GM19468 (cell line): Measurements from ENCODE around the gene SFXN1.
A peak's percentile ranks its signal among the peaks of the same experiment; 100 is the strongest.
"Not testable (repeated sequence)": the region's sequence is repeated elsewhere in the genome, so short reads cannot be mapped to it uniquely, and the experiment has no call there.

Source experiments
- ATAC-seq: cut with Tn5 transposase; IDR thresholded peaks from one replicate; pipeline ENCODE4 v1.9.1; 2021; ENCODE audit warnings: mild to moderate bottlenecking, moderate library complexity, moderate number of reproducible peaks; ENCODE audit not compliant: unreplicated experiment; ENCODE audit errors: extremely low read depth

SFXN1 gene

DNA sequence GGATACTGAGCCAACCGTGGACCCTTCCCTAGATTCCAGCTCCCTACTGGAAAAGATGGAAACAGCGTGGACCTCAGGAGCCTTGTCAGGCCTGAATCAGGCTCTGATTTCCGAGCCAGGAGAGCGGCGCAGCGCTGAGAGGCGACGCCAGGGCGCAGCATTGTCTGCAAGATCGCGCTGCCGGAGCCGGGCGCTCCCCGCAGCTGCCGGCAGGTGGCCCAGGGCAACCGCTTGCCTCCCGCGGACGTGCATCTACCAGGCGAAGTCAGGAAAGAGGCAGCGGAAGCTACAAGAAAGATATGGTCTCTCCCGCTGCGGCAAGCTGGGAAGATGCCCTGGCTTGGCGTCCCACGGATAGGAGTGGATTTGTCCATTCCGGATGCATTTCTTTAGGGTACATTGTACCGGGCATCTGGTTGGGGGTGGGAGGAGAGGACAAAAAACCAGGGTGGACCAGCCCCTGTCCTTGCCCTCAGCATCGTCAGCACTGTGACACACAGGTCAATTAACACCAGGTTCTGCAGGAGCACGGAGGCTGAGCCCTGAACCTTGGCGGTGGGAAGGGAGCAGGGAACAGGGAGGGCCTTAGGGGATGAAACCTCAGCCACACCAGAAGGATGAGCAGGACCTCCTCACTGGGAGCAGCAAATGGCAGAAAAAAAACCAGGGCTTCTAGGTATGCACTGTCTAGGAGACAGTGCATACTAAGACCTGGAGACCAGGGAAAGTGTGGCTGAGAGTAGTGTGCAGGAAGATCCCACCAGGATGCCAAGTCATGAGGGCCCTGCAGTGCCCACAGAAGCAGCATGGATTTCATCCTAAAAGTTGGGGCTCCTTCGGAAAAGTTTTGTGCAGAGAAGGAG, 55.9 kb downstream of the SFXN1 start:
- peak; percentile 96 for ATAC-seq

DNA sequence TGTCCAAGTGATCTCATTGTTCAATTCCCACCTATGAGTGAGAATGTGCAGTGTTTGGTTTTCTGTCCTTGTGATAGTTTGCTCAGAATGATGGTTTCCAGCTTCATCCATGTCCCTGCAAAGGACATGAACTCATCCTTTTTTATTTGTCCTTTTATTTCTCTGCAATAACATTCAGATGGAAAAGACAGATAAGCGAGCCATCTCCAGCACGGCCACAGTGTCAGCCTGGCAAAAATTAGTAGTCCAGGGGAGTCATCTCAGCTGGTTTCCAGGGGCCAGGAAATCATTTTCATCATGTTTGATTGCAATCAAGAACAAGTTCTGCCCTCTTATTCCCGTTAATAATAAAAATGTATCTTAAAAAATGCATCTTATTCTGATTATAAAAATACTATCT, 57.0 kb downstream of the SFXN1 start:
- not testable (repeated sequence) for ATAC-seq

DNA sequence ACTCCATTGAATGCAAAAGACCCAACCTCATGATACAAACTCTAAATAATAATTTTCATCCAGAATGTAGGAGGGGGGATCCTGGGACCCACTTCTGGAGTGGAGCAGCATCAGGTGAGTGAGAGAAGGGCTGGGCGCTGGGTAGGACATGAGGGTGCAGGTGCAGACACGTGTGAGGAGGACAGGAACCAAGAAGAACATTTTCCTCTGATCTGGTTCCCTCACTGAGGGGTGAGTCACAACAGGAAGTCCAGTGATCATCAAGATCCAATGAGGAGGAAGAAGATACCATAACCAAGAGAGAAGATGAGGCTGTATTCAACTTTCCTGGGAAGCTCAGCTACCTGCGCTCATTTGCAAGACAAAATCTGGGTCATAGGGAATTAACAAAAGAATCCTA, 57.4 kb downstream of the SFXN1 start:
- ATAC-seq: no peak

GRCh38 chr5:175538576-175538975, 60.2 kb downstream of the SFXN1 start:
- ATAC-seq: no peak

DNA sequence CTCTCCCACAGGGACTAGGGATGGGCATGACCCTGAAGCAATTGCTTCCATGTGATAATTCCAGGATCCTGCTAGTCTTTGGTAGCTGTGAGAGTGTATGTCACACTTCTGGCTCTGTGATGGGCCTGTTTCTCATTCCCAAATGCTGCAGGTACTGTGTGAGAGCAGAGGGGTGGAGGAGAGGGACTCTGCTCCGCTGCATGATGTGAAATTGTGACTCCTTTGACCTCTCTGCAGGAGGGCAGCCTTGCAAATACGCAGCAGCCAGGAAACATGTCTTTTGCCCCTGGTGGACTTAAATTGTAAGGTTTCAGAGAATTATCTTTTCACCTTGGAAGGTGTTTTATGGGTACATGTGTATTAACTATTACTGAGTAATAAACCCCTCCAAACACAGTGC, 61.6 kb downstream of the SFXN1 start:
- ATAC-seq: no peak

GRCh38 chr5:175541264-175541663, 62.9 kb downstream of the SFXN1 start:
- ATAC-seq: no peak

DNA sequence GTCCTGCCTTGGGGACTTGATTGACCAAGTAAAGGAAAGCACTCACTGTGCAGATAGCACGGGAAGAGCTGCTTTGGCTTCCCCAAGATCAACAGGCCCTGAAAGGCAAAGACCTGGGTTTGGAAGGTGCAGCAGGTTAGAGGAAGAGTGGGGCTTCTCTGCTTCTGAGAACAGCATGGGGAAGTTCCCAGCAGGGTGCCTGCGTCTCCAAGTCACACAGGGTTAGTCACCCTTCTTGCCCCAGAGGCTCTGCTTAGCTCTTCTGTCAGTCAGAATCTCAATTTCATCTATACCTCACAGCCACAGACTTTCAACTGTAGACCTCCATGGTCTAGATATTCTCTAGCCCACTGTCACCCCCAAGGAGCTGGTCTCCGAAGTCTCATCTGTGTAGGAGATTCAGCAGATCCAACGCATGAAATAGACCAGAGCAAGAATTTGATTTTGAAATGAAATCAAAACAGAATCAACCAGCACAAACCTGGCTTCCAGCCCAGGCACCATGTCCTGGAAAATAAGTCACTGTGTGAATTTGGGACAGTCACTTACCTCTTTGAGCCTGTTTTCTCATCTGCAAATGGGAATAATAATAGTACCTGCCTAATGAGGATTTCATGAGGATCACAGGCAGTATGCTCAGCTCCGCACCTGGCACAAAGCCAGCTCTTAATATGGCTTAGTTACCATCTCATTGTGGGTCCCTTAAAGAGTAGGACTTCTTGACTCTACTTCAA, 64.0 kb downstream of the SFXN1 start:
- ATAC-seq: no peak

DNA sequence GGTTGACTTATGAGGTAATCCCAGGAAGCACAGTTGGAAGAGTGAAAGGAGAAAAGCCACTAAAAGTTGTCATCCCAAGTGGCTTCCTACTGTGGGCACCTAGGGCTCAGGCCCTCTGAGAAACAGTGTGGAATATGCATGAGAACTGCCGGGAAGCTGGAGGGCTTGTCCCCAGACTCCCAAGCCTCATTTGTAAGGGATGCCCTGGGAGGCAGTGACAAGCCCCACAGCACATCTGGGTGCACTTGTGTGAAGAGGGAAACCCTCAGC, 64.5 kb downstream of the SFXN1 start:
- ATAC-seq: no peak

- ATAC-seq: no peak
Measured at GRCh38 chr5:175544108-175544511, 65.8 kb downstream of the SFXN1 start.

DNA sequence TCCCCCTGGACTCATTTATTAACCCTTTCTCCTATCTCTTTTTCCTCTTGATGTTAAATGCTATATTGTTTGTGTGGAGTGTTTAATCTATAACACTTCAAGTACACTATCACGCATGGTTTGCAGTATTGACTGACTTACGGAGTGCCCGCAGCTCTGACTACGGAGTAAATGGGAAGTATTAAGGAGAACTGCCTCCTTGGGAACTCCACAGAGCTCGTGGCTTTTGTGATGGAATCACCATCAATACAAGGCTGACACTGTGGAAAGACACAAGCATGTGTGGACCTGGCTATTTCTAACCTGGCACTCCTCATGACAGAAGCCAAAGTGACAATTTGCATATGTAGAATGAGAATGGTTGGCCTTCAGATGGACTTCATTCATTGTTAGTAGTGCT, 66.2 kb downstream of the SFXN1 start:
- ATAC-seq: no peak

DNA sequence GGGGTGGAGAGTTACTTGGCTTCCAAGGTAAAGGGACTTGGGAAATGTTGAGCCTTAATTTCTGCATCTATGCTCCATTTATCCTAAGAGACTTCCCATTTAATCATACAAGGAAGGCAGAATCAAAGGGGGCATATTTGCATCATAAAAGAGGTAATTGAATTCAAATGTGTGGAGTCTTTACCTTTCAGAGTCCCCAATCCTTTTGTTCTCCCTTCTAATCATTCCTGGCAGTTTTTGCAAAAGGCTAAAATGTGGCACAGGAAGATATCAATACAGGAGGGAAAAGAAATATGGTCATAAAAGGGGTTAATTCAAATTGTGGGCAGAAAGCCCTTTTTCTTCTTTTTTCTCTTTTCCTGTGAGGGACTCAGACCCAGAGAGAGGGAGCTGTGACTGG, 69.5 kb downstream of the SFXN1 start:
- ATAC-seq: no peak

GRCh38 chr5:175548626-175549311, 70.4 kb downstream of the SFXN1 start:
- no peak for ATAC-seq

DNA sequence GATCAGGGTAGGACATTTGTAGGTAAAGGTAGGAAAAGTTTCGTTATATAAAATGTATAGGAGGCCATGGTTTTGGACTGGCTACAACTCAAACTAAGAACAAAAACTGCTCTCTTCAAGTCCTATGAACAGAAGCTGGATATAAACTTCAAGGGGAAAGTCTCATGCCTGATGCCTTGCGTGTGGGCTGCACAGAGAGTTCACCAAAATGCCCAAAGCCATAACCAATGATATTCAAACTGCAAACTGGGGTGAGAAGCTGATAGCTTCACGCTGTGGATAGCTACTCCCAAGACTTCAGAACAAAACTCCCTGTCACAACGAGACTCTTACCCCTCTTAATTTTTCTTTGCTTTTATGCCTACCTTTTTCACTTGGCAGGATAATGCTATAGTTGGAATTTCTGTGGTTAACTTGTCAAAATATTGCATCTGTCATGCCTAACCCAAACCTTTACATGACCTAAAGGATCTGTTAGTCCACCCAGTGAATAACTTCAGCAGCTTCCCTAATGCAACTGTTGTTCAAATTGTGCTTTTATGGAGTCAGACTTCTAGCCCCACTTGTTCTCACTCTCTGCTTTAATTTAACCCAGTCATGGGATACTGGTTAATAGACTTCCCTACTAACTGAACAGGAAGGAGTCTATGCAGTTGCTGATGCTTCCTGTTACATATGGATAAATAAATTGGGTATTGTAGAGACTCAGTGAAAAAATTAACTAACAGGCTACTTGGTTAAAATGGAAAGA, 71.9 kb downstream of the SFXN1 start:
- ATAC-seq: no peak

- no peak for ATAC-seq
Measured at GRCh38 chr5:175551266-175551665, 72.9 kb downstream of the SFXN1 start.

DNA sequence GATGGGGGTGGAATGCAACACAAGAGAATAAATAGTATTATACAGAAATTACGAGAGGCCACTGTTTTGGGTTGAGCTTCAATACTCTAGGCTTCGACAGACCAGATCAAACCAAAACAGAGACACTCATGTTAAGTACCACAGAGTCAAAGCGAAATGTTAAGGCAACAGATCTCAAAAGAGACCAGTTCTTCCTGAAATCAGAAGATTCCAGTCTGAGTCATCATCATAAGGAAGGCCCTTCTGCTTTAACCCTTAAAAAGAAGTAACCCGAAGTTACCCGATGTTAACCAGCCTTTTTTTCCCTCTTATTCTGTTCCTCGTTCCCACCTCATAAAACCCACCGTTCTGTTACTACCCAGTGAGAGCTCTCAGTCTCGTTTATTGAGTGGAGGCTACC, 75.9 kb downstream of the SFXN1 start:
- ATAC-seq: no peak

DNA sequence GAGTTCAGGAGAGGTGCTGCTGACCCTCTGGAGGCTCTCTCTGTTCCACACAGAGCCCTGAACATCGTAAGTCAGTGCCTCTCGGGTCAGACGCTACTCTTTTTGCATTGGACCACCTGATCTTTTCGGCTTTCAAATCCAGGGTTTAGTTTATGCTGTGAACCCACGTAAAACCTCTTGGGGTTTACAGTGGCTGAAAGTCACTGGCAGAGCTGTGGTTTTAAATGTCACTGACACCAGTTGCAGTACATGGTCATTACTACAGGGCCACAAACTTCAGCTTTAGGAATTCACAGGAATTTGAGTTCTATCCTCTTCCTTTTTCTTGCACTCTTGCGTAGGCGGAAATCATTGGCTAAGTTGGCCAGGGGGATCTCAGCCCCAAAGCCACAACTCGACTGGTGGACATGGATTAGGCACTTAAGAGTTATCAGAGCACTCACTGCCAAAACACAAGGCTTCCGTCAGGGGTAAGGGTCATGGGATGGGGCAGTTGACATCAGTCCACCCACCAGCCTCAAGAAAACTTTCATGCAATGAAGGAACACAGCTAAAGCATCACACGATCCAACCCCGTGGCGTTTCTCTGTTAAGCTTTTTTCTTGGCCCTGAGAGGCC, 76.9 kb downstream of the SFXN1 start:
- no peak for ATAC-seq

GRCh38 chr5:175556794-175557193, 78.4 kb downstream of the SFXN1 start:
- no peak for ATAC-seq

DNA sequence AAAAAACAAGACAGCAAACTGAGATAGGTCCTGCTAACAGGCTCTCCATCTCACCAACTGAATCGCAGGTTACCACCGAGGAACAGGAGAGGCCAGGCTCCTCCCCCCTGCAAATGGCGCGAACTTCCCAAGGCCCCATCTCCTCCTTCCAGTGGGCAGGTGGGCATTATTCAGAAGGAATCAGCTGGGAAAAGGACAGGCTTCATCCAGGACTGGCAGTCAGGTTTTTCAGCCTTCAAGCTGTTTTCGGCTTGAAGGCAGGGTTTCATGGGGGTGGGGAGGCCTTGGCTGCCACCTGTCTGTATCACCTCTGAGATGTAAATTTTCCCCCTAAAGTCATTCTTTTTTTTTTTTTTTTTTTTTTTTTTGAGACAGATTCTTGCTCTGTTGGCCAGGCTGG, 79.4 kb downstream of the SFXN1 start:
- ATAC-seq: no peak

- no peak for ATAC-seq
Measured at GRCh38 chr5:175558801-175559480, 80.6 kb downstream of the SFXN1 start.

DNA sequence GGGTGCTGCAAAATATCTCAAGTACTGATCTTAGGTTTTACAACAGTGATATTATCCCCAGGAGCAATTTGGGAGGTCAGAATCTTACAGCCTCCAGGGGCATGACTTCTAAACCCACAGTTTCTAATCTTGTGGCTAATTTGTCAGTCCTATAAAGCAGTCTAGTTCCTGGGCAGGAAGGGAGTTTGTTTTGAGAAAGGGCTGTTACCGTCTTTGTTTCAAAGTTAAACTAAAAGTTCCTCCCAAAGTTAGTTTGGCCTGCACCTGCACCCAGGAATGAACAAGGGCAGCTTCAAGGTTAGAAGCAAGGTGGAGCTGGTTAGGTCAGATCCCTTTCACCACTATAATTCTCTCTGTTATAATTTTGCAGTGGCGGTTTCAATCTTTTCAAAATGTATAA, 81.7 kb downstream of the SFXN1 start:
- ATAC-seq: no peak
